Liver (tissue), 9 donors: ENCODE data around the gene TRIM46. TPM values are rescaled to one million over a fixed set of nuclear protein-coding genes. Genes with fewer than 3 reads are reported as not detected.
A peak's percentile ranks its signal among the peaks of the same experiment; 100 is the strongest.

ENCODE experiments used
- DNase-seq: peaks from one replicate; pipeline ENCODE4 v3.0.0-alpha.2; 2017; ENCODE audit warnings: low spot score
- H3K27ac ChIP-seq, 2 donors: one replicate each; pipeline ENCODE4 v1.7.0; 2013; ENCODE audit warnings: inconsistent platforms in 2 of 2, low read length in 2 of 2, control low read depth in 1 of 2, low read depth in 1 of 2, mild to moderate bottlenecking in 1 of 2
- H3K27me3 ChIP-seq, 4 donors: one replicate each; pipeline versions ENCODE4 v1.6.1 to v1.7.0; 2013; ENCODE audit warnings: low read length in 3 of 4, inconsistent platforms in 1 of 4, mild to moderate bottlenecking in 1 of 4, moderate library complexity in 1 of 4; ENCODE audit not compliant: control insufficient read depth in 4 of 4, insufficient read depth in 4 of 4
- H3K36me3 ChIP-seq, 4 donors: one replicate each; pipeline versions ENCODE4 v1.6.1 to v1.7.0; 2013; ENCODE audit warnings: low read length in 3 of 4, mild to moderate bottlenecking in 3 of 4, low read depth in 1 of 4, moderate library complexity in 1 of 4; ENCODE audit not compliant: control insufficient read depth in 4 of 4, insufficient read depth in 3 of 4
- H3K4me1 ChIP-seq, 4 donors: one replicate each; pipeline versions ENCODE4 v1.6.1 to v1.7.0; 2013; ENCODE audit warnings: low read length in 3 of 4, mild to moderate bottlenecking in 3 of 4, moderate library complexity in 1 of 4; ENCODE audit not compliant: control insufficient read depth in 4 of 4, insufficient read depth in 4 of 4
- H3K4me3 ChIP-seq, 3 donors: one replicate each; pipeline versions ENCODE4 v1.6.1 to v1.7.0; 2013; ENCODE audit warnings: low read length in 3 of 3, control low read depth in 1 of 3, low read depth in 1 of 3, mild to moderate bottlenecking in 1 of 3
- H3K9ac ChIP-seq, 2 donors: one replicate each; pipeline ENCODE4 v1.7.0; 2013; ENCODE audit warnings: low read length in 2 of 2, mild to moderate bottlenecking in 2 of 2, moderate library complexity in 2 of 2, control low read depth in 1 of 2, low read depth in 1 of 2
- H3K9me3 ChIP-seq, 4 donors: one replicate each; pipeline versions ENCODE4 v1.6.1 to v1.7.0; 2013; ENCODE audit warnings: low read length in 3 of 4; ENCODE audit not compliant: control insufficient read depth in 4 of 4
- EGR1 ChIP-seq, 2 donors: IDR thresholded peaks; 2 replicates each; pipeline ENCODE4 v1.6.1; 2016 to 2018; ENCODE audit warnings: antibody characterized with exemption in 2 of 2, low read depth in 2 of 2
- FOXA1 ChIP-seq: IDR thresholded peaks from 2 replicates; pipeline ENCODE4 v1.6.1; 2016; ENCODE audit warnings: antibody characterized with exemption
- FOXA2 ChIP-seq: IDR thresholded peaks from 2 replicates; pipeline ENCODE4 v1.6.1; 2016; ENCODE audit warnings: antibody characterized with exemption
- GABPA ChIP-seq, 2 donors: IDR thresholded peaks in 1 of 2; conservative IDR thresholded peaks in 1 of 2; 2 replicates each; pipeline ENCODE4 v1.6.1; 2016; ENCODE audit warnings: antibody characterized with exemption in 2 of 2, mild to moderate bottlenecking in 1 of 2, moderate library complexity in 1 of 2
- HNF4A ChIP-seq, 2 donors: conservative IDR thresholded peaks; 2 replicates each; pipeline ENCODE4 v1.6.1; 2016; ENCODE audit warnings: antibody characterized with exemption in 2 of 2, mild to moderate bottlenecking in 2 of 2
- HNF4G ChIP-seq: IDR thresholded peaks from 2 replicates; pipeline ENCODE4 v1.6.1; 2016; ENCODE audit warnings: antibody characterized with exemption
- JUND ChIP-seq, 2 donors: IDR thresholded peaks; 2 replicates each; pipeline ENCODE4 v1.6.1; 2016; ENCODE audit warnings: antibody characterized with exemption in 2 of 2
- NR2F2 ChIP-seq: IDR thresholded peaks from 2 replicates; pipeline ENCODE4 v1.6.1; 2016; ENCODE audit warnings: antibody characterized with exemption
- RAD21 ChIP-seq, 2 donors: IDR thresholded peaks; 2 replicates each; pipeline ENCODE4 v1.6.1; 2016; ENCODE audit warnings: antibody characterized with exemption in 2 of 2, mild to moderate bottlenecking in 2 of 2
- RXRA ChIP-seq, 2 donors: IDR thresholded peaks; 2 replicates each; pipeline ENCODE4 v1.6.1; 2017 to 2018; ENCODE audit warnings: antibody characterized with exemption in 2 of 2, mild to moderate bottlenecking in 1 of 2
- SP1 ChIP-seq: IDR thresholded peaks from 2 replicates; pipeline ENCODE4 v1.6.1; 2018; ENCODE audit warnings: antibody characterized with exemption, mild to moderate bottlenecking
- TAF1 ChIP-seq: conservative IDR thresholded peaks from 2 replicates; pipeline ENCODE4 v1.6.1; 2016; ENCODE audit warnings: antibody characterized with exemption, mild to moderate bottlenecking
- YY1 ChIP-seq: IDR thresholded peaks from 2 replicates; pipeline ENCODE4 v1.6.1; 2016; ENCODE audit warnings: antibody characterized with exemption, mild to moderate bottlenecking
- WGBS: extraction: QIAGEN DNeasy Blood & Tissue Kit; methylation state at CpG from one replicate; pipeline ENCODE4 v1.1.7; 2013; 5-methylcytosine and 5-hydroxymethylcytosine counted together
- polyA plus RNA-seq, 2 donors: library from polyadenylated mRNA; stranded (reverse) in 1 of 2; unstranded in 1 of 2; fragments of 200-250 nt in 1 of 2; fragments of >200 nt in 1 of 2; fragmentation: Nextera tagmentation in 1 of 2; extraction: Ambion mirVana in 1 of 2; gene quantifications; one replicate each; pipeline versions ENCODE4 v1.2.1 to v1.2.3, GENCODE V29; 2013 to 2015
- total RNA-seq, 2 donors: library from RNA; depleted of rRNA; stranded (reverse); fragments of >200 nt; gene quantifications; one replicate each; pipeline ENCODE4 v1.2.3, GENCODE V29; 2014
- TF ChIP-seq, protein P1 (sequence below): IDR thresholded peaks from 2 replicates; pipeline ENCODE4 v1.6.1; 2016; ENCODE audit warnings: antibody characterized with exemption
- TF ChIP-seq, protein P2 (sequence below): IDR thresholded peaks from 2 replicates; pipeline ENCODE4 v1.6.1; 2016; ENCODE audit warnings: antibody characterized with exemption, mild to moderate bottlenecking
- TF ChIP-seq, protein P3 (sequence below): fragments of 150-350 bp; IDR thresholded peaks from 2 replicates; pipeline ENCODE4 v1.5.1; 2017; ENCODE audit warnings: improper control_type of control experiment, low read depth, low read length; ENCODE audit not compliant: missing input control
- TF ChIP-seq, protein P4 (sequence below): IDR thresholded peaks from 2 replicates; pipeline ENCODE4 v1.6.1; 2016; ENCODE audit warnings: antibody characterized with exemption
- donor health status: healthy.
- donor health status: healthy.
- donor health status: healthy.
- donor health status: healthy.
- donor health status: healthy.

TRIM46 gene
- total and polyA plus RNA-seq, 4 donors = 0.07 to 0.17 (median 0.13) TPM

DNA sequence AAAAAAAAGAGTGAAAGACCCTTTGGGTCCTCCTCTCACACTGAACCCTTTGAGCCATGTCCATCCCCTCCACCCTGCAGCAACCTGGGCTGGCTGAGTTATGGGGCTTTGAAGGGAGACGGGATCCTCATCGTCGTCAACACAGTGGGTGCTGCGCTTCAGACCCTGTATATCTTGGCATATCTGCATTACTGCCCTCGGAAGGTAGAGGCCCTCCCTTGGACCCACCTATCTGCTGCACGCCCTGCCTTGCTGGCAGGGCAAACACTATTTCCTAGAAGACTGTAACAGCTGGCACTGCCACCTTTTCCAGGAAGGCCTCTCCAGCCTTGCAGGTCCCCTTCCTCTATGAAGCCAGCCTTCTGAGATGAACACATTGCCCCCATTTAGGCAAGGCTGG is 36.9 kb upstream of the TRIM46 start:
- Histone ChIP-seq H3K36me3 (peaks cover 2 to 16% (median 12%) of the 10 kb centered on the region in 4 donors), H3K27me3 (no peaks in the 10 kb centered on the region), H3K9me3 (no peaks in the 10 kb centered on the region), H3K4me3 (peak overlapping the region in 1 of 3 donors; percentile 12), H3K9ac (no peak overlapping the region), H3K4me1 (peaks cover 0 to 56% (median 38%) of the 10 kb centered on the region in 4 donors), H3K27ac (peak overlapping the region; percentile 43 to 99)
- 44% methylated on average over 6 of the region's 6 CpGs for WGBS
- TF ChIP-seq TAF1 (no peak), JUND (IDR thresholded peaks at IDR 0.05) (no peak), GABPA (IDR thresholded peaks at IDR 0.05 in 1 of 2, conservative IDR thresholded peaks at IDR 0.05 in 1 of 2) (no peak), RXRA (IDR thresholded peaks at IDR 0.05) (no peak), RAD21 (IDR thresholded peaks at IDR 0.05) (no peak), EGR1 (IDR thresholded peaks at IDR 0.05; ENCODE audit: low read depth in 2 of 2) (no peak), SP1 (no peak), NR2F2 (no peak)
- TF ChIP-seq, protein P1, sequence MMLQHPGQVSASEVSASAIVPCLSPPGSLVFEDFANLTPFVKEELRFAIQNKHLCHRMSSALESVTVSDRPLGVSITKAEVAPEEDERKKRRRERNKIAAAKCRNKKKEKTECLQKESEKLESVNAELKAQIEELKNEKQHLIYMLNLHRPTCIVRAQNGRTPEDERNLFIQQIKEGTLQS = no peak
- TF ChIP-seq, protein P2, sequence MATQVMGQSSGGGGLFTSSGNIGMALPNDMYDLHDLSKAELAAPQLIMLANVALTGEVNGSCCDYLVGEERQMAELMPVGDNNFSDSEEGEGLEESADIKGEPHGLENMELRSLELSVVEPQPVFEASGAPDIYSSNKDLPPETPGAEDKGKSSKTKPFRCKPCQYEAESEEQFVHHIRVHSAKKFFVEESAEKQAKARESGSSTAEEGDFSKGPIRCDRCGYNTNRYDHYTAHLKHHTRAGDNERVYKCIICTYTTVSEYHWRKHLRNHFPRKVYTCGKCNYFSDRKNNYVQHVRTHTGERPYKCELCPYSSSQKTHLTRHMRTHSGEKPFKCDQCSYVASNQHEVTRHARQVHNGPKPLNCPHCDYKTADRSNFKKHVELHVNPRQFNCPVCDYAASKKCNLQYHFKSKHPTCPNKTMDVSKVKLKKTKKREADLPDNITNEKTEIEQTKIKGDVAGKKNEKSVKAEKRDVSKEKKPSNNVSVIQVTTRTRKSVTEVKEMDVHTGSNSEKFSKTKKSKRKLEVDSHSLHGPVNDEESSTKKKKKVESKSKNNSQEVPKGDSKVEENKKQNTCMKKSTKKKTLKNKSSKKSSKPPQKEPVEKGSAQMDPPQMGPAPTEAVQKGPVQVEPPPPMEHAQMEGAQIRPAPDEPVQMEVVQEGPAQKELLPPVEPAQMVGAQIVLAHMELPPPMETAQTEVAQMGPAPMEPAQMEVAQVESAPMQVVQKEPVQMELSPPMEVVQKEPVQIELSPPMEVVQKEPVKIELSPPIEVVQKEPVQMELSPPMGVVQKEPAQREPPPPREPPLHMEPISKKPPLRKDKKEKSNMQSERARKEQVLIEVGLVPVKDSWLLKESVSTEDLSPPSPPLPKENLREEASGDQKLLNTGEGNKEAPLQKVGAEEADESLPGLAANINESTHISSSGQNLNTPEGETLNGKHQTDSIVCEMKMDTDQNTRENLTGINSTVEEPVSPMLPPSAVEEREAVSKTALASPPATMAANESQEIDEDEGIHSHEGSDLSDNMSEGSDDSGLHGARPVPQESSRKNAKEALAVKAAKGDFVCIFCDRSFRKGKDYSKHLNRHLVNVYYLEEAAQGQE = no peak
- TF ChIP-seq, protein P3, sequence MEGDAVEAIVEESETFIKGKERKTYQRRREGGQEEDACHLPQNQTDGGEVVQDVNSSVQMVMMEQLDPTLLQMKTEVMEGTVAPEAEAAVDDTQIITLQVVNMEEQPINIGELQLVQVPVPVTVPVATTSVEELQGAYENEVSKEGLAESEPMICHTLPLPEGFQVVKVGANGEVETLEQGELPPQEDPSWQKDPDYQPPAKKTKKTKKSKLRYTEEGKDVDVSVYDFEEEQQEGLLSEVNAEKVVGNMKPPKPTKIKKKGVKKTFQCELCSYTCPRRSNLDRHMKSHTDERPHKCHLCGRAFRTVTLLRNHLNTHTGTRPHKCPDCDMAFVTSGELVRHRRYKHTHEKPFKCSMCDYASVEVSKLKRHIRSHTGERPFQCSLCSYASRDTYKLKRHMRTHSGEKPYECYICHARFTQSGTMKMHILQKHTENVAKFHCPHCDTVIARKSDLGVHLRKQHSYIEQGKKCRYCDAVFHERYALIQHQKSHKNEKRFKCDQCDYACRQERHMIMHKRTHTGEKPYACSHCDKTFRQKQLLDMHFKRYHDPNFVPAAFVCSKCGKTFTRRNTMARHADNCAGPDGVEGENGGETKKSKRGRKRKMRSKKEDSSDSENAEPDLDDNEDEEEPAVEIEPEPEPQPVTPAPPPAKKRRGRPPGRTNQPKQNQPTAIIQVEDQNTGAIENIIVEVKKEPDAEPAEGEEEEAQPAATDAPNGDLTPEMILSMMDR = no peak
- TF ChIP-seq, protein P4, sequence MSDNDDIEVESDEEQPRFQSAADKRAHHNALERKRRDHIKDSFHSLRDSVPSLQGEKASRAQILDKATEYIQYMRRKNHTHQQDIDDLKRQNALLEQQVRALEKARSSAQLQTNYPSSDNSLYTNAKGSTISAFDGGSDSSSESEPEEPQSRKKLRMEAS = no peak
- no peak for DNase-seq

DNA sequence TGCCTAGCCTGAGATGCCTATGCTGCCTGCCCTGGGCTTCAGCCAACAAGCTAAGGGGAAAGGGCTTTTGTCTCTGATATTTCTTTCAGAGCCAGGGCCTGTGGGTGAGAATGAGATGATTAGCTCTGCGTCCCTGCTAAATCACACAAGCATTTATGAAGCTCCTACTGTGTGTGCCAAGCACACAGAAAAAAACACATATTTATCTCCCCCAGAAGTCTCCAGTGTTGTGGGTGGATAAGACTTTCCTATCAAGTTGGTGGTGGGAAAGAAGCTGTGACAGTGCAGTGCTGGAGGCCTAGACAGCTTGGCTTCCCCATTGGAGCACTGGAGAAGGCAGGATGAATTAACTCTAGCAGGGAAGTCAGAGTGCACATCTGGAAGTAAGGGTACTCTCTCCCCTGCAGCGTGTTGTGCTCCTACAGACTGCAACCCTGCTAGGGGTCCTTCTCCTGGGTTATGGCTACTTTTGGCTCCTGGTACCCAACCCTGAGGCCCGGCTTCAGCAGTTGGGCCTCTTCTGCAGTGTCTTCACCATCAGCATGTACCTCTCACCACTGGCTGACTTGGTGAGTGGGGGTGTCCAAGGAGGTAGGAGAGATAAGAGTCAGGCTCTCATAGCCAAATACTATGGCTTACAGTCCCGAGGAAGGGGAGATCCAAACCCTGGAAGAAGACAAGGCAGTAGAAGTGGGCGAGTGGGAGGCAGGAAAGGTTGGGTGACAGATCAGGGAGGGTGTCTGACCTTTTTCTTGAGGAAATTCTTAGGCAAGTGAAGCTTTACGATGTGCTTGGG is 36.3 kb upstream of the TRIM46 start:
- DNase-seq = no peak
- Histone ChIP-seq H3K9me3 (no peaks in the 10 kb centered on the region), H3K9ac (no peak overlapping the region), H3K4me3 (no peak overlapping the region), H3K27me3 (no peaks in the 10 kb centered on the region), H3K36me3 (peaks cover 2 to 13% (median 10%) of the 10 kb centered on the region in 4 donors), H3K27ac (peak overlapping the region; percentile 43 to 99), H3K4me1 (peaks cover 0 to 53% (median 35%) of the 10 kb centered on the region in 4 donors)
- WGBS = 91% methylated on average over 6 of the region's 6 CpGs
- TF ChIP-seq YY1 (no peak), TAF1 (no peak), FOXA1 (no peak), HNF4G (no peak), GABPA (IDR thresholded peaks at IDR 0.05 in 1 of 2, conservative IDR thresholded peaks at IDR 0.05 in 1 of 2) (no peak), JUND (IDR thresholded peaks at IDR 0.05) (no peak), EGR1 (IDR thresholded peaks at IDR 0.05; ENCODE audit: low read depth in 2 of 2) (no peak), FOXA2 (no peak), NR2F2 (no peak), HNF4A (conservative IDR thresholded peaks at IDR 0.05) (no peak), RXRA (IDR thresholded peaks at IDR 0.05) (no peak), RAD21 (IDR thresholded peaks at IDR 0.05) (no peak)
- TF ChIP-seq, protein P4 = no peak
- TF ChIP-seq, protein P2 = no peak
- TF ChIP-seq, protein P1 = no peak
